Skin of body (tissue), 2 donors: Measurements from ENCODE around the gene GALK1. TPM values are rescaled to one million over a fixed set of nuclear protein-coding genes. Genes with fewer than 3 reads are reported as not detected.
"Not testable (repeated sequence)": the region's sequence is repeated elsewhere in the genome, so short reads cannot be mapped to it uniquely, and the experiment has no call there.

ENCODE experiments used
- DNase-seq: peaks from one replicate; lab custom pipeline; 2025; lab: John Stamatoyannopoulos, UW
- total RNA-seq: library from RNA; depleted of rRNA; stranded (reverse); fragments of >200 nt; gene quantifications from one replicate; pipeline ENCODE4 v1.2.3, GENCODE V29; 2014

GALK1 gene
- total RNA-seq, 1 donor from 2014 or later, result 19.1 TPM

DNA sequence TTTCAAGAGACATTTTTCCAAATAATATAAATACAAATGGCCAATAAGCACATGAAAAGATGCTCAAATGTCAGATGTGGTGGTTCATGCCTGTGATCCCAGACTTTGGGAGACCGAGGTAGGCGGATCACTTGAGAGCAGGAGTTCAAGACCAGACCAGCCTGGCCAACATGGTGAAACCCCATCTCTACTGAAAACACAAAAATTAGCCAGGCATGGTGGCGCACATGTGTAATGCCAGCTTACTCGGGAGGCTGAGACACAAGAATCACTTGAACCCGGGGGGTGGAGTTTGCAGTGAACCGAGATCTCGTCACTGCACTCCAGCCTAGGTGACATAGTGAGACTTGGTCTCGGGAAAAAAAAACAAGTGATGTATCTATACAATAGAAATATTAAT, 2.9 kb upstream of the GALK1 start:
- DNase-seq, result no peak

- DNase-seq, result no peak
These were observed 989 bp upstream of the GALK1 start for GRCh38 chr17:75765981-75766380.

DNA sequence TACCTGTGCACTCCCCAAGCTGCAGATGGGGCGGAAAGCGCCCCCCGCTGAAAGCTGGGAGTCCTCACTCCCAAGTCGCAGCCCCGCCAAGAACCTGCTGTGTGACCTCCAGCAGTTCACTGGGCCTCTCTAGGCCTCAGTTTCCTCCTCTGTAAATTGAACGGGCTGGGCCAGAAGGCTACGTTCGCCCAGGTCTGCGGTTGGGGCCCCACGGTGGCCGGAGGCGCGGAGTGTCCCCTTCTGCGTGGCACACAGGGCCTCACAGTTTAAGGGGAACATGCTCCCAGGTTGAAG, 628 bp downstream of the GALK1 start:
- DNase-seq, result no peak

- no peak for DNase-seq
These were observed 1.2 kb downstream of the GALK1 start for GRCh38 chr17:75763613-75764416.

DNA sequence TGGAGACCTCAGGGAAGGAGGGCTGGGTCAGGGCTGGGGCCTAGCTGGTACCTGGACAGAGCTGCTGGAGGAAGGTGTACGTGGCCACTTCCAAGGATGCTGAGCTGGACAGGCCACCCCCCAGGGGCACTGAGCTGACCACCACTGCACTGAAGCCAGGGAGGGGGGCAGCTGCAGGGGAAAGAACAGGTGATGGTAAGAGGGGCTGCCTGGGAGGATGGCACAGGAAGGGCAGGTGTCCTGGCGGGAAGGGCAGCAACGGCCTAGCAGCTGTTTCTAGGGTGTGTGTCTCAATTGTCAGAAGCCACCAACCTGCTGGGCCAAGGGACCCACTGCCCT, 1.8 kb downstream of the GALK1 start:
- no peak for DNase-seq

DNA sequence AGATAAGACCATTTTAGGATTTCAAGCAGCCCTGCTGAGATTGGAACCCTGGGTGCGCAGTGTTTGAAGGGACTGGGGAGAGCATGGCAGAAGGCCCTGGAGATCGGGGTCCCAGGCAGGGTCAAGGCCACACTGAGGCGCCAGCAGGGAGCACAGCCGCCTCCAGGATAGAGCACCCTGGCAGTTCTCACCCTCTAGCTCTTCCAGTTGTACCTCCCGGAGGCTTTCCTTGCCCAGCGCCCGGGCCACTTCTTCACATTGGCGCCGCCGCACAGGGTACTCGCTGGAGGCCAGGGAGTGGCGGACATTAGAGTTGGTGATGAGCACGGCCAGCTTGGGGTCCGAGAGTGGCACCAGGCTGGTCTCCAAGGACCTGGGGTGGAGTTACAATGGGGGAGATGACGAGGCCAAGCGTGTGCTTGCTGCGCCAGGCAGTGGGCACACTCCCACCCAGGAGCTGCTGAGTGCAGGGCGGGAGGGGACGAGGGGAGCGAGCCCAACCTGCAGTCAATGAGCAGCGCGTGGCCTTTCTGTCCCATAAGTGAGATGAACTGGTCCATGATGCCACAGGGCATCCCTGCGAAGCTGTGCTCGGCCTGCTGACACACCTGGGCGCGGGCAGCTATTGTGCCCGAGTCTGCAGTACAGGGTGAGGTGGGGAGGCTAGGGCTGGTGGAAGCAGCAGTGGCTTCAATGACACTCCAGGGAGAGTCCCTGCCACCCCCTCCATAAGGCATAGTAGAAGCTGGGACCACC, 2.3 kb downstream of the GALK1 start:
- DNase-seq, result no peak

- DNase-seq, result not testable (repeated sequence)
These were observed 4.9 kb downstream of the GALK1 start for GRCh38 chr17:75759978-75760640.

DNA sequence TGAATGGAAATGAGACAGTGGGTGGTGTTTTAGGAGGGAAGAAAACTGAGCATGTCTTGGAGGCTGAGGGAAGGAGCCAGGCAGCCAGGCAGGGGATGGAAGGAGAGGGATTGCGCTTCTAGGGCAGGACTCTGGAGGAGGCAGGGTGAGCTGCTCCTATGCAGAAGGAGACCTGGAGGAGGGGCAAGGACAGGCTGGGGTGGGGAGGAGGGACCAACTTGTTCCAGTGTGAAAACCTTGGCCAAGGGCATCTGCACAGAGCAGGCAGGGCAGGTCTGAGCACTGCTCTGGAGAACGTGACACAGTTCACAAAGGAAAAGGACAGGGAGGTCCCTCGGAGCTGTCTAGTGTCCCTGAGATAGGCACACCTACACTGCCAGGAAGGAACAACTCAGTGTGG, 5.5 kb downstream of the GALK1 start:
- DNase-seq, result no peak

- no peak for DNase-seq
These were observed 6.7 kb downstream of the GALK1 start for GRCh38 chr17:75758131-75758905.

DNA sequence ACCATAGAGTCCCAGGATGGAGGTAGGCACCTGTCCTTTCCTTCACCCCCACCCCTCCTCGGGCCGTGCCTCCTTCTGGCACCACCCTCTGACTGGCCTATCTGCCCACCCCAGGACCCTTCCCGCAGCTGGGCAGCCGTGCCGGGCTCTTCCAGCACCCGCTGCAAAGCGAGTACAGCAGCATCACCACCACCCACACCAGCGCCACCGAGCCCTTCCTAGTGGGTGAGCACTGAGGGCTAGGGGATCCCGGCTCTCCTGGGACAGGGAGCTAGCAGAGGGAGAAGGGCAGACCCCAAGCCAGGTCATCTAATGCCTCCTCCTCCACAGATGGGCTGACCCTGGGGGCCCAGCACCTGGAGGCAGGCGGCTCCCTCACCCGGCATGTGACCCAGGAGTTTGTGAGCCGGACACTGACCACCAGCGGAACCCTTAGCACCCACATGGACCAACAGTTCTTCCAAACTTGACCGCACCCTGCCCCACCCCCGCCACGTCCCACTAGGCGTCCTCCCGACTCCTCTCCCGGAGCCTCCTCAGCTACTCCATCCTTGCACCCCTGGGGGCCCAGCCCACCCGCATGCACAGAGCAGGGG, 7.8 kb downstream of the GALK1 start:
- DNase-seq, result no peak

- no peak for DNase-seq
These were observed 8.4 kb downstream of the GALK1 start for GRCh38 chr17:75756451-75757085.

DNA sequence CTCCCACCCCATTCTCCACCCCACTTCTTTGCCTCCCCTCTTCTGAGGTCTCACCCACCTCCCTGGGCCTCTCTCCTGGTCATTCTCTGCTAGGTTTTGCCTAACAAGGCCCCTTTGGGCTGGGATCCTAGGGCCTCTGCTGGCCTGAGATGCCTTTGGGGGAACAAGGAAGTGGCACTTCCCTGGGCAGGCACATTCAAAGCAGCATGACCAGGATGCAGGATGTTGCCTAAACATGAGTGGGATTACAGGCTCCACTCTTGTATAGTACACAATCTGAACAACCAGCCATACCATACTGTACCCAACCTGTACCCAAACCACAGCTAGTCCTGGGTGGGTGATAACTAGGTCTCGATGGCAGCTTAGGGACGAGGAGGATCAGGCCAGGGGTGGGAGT, 9.0 kb downstream of the GALK1 start:
- no peak for DNase-seq

- no peak for DNase-seq
These were observed 9.6 kb downstream of the GALK1 start for GRCh38 chr17:75755205-75755901.

- DNase-seq, result no peak
These were observed 10.4 kb downstream of the GALK1 start for GRCh38 chr17:75754378-75755204.

GRCh38 chr17:75753514-75754377, 11.2 kb downstream of the GALK1 start:
- peak; percentile 40 for DNase-seq

DNA sequence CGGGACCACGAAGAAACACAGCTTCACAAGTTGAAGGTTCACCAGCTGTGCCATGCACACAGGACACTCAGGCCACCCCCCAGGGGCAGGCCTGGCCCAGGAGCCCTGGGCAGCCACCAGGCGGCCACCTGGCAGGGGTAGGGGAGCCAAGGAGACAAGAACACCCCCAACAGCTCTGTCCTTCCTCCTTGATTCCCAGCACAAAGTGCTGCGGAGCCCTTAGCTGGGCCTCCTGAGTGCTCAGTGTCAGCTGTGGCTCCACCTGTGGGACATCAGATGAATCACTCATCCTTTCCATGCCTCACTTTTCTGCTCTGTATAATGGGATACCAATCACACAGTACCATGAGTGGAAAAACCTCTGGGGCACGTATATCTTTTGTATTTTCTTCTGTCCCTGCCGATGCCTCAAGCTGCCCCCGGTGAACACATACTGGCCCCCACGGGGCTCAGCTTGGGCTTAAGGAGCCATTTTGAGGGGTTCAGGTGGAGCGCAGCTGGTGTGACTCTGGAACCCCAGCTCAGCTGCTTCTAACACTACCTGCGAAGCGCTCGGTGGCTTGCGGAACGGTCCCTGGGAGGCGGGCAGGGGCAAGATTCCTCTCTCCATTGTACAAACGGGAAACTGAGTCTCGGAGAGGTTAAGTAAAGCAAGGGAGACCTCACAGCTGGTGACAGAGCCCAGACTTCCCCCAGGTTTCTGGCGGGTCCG, 12.0 kb downstream of the GALK1 start:
- DNase-seq, result no peak

GRCh38 chr17:75752405-75752709, 12.6 kb downstream of the GALK1 start:
- no peak for DNase-seq
